ENCODE measurements around the gene GSN.

Gene GSN

DNA sequence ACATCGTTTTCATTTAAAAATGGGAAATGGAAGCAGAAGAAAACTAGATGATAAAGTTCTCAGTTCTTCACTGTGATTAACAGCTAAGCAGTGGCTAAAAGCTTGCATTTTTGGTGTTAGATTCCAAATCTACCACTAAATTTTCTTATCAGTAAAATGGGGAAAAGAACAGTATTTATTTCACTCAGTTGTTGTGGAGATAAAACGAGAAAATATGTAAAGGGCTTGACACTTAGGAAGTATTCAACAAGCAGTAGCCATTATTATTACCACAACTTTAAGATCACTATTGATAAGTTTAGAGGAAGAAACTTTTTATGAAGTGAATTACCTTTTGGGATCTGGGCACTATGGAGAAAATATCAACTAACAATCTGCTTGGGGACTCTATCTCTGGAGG, 97.6 kb downstream of the GSN start:
- peaks cover 27% of the 10 kb centered on the region for H3K4me1 ChIP-seq (ENCODE audit: insufficient read depth, low read length, severe bottlenecking)
- no peaks in the 10 kb centered on the region for H3F3A ChIP-seq (ENCODE audit: insufficient read depth, low read length)
- H3K27ac ChIP-seq (ENCODE audit: low read depth, low read length, poor library complexity, severe bottlenecking) = no peak overlapping the region
- no peak for TF ChIP-seq EZH2 (IDR thresholded peaks at IDR 0.05; ENCODE audit: borderline replicate concordance, low read length)
- TF ChIP-seq, protein P1, sequence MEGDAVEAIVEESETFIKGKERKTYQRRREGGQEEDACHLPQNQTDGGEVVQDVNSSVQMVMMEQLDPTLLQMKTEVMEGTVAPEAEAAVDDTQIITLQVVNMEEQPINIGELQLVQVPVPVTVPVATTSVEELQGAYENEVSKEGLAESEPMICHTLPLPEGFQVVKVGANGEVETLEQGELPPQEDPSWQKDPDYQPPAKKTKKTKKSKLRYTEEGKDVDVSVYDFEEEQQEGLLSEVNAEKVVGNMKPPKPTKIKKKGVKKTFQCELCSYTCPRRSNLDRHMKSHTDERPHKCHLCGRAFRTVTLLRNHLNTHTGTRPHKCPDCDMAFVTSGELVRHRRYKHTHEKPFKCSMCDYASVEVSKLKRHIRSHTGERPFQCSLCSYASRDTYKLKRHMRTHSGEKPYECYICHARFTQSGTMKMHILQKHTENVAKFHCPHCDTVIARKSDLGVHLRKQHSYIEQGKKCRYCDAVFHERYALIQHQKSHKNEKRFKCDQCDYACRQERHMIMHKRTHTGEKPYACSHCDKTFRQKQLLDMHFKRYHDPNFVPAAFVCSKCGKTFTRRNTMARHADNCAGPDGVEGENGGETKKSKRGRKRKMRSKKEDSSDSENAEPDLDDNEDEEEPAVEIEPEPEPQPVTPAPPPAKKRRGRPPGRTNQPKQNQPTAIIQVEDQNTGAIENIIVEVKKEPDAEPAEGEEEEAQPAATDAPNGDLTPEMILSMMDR (IDR thresholded peaks at IDR 0.05; ENCODE audit: low read length) = no peak
- no peaks in the 10 kb centered on the region for H3K27me3 ChIP-seq (ENCODE audit: insufficient read depth, low read length)
- no peaks in the 10 kb centered on the region for H3K79me2 ChIP-seq (ENCODE audit: insufficient read depth, low read length)
- H2AFZ ChIP-seq (ENCODE audit: low read length) = no peak overlapping the region
- no peak overlapping the region for H3K4me3 ChIP-seq (ENCODE audit: low read depth, low read length, poor library complexity, severe bottlenecking)
- H3K4me2 ChIP-seq (ENCODE audit: low read length) = no peak overlapping the region
- no peaks in the 10 kb centered on the region for H3K36me3 ChIP-seq (ENCODE audit: insufficient read depth, low read length)
- no peaks in the 10 kb centered on the region for H4K20me1 ChIP-seq (ENCODE audit: insufficient read depth, low read length)
- no peak overlapping the region for H3K9ac ChIP-seq (ENCODE audit: low read length)
- H3K9me3 ChIP-seq (ENCODE audit: low read length) = no peaks in the 10 kb centered on the region
- no peaks in the 10 kb centered on the region for H3K9me2 ChIP-seq (ENCODE audit: low read depth, low read length)

DNA sequence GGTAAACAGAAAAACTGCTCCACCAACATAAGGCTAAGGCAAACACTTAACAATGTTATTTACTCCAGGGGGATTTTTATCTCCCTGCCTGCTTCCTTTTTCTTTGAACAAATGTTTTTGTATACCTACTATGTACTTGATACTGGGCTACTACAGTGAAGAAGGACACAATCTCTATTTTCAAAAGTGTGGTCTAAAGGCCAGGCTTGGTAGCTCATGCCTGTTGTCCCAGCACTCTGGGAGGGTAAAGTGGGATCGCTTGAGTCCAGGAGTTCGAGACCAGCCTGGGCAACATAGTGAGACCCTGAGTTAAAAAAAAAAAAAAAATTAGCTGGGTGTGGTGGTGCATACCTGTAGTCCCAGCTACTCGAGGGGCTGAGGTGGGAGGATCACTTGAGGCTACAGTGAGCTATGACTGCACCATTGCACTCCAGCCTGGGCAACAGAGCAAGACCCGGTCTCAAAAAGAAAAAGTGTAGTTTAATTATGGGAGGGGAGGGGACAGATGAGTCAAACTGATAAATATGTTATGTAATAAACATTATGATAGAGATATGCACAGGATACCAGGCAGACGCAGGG, 98.7 kb downstream of the GSN start:
- H3K9ac ChIP-seq (ENCODE audit: low read length) = no peak overlapping the region
- H3K27ac ChIP-seq (ENCODE audit: low read depth, low read length, poor library complexity, severe bottlenecking) = no peak overlapping the region
- no peak overlapping the region for H2AFZ ChIP-seq (ENCODE audit: low read length)
- H4K20me1 ChIP-seq (ENCODE audit: insufficient read depth, low read length) = no peaks in the 10 kb centered on the region
- no peaks in the 10 kb centered on the region for H3K36me3 ChIP-seq (ENCODE audit: insufficient read depth, low read length)
- peaks cover 38% of the 10 kb centered on the region for H3K4me1 ChIP-seq (ENCODE audit: insufficient read depth, low read length, severe bottlenecking)
- H3K79me2 ChIP-seq (ENCODE audit: insufficient read depth, low read length) = no peaks in the 10 kb centered on the region
- H3K4me2 ChIP-seq (ENCODE audit: low read length) = no peak overlapping the region
- no peaks in the 10 kb centered on the region for H3K9me3 ChIP-seq (ENCODE audit: low read length)
- H3F3A ChIP-seq (ENCODE audit: insufficient read depth, low read length) = no peaks in the 10 kb centered on the region
- H3K9me2 ChIP-seq (ENCODE audit: low read depth, low read length) = no peaks in the 10 kb centered on the region
- H3K4me3 ChIP-seq (ENCODE audit: low read depth, low read length, poor library complexity, severe bottlenecking) = no peak overlapping the region
- H3K27me3 ChIP-seq (ENCODE audit: insufficient read depth, low read length) = no peaks in the 10 kb centered on the region
- TF ChIP-seq EZH2 (IDR thresholded peaks at IDR 0.05; ENCODE audit: borderline replicate concordance, low read length) = no peak
- TF ChIP-seq, protein P1 (IDR thresholded peaks at IDR 0.05; ENCODE audit: low read length) = no peak

DNA sequence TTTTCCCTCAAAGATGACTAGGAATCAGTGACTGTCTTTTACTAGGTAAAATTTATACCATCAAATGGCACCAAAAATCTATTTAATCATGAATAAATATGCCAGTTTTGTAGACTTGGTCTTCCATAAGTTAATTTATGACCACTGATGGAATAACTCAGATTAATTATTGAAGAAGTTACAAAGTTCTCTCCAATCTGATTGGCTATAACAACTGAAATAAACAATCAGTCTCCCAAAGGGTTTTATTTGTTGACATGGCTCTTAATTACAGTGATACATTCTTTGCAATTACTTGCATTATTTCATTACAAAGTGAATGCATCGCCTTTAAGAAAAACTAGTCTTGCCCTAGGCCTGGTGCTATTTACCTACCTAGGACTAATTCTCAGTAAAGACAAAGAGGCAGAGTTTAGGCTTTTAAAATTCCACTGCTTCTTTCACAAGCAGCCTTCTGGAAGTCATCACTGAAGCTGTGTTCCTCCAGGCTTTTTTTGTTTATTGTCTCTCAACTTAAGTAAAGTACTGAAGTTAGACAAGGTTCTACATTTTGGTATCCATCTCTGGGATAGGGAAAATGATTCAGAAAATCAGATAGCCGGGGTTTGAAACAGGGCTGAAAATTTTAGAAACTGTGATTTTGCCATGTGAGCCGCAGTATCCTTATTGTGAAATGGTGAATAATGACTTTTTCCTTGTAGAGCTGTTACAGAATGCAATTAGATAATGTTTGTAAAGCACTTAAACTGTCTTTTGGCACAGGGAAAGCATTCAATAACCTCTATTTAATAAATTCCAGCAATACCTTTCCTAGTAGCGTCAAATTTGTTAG, 99.6 kb downstream of the GSN start:
- TF ChIP-seq EZH2 (IDR thresholded peaks at IDR 0.05; ENCODE audit: borderline replicate concordance, low read length) = no peak
- TF ChIP-seq, protein P1 (IDR thresholded peaks at IDR 0.05; ENCODE audit: low read length) = no peak
- Histone ChIP-seq H3K4me2 (ENCODE audit: low read length) (0 out of 2 replicates have a peak overlapping the region, but pooled peaks have one; percentile 7), H3K79me2 (ENCODE audit: insufficient read depth, low read length) (no peaks in the 10 kb centered on the region), H3K4me1 (ENCODE audit: insufficient read depth, low read length, severe bottlenecking) (peaks cover 41% of the 10 kb centered on the region), H3K9me3 (ENCODE audit: low read length) (no peaks in the 10 kb centered on the region), H3K9ac (ENCODE audit: low read length) (no peak overlapping the region), H3K27ac (ENCODE audit: low read depth, low read length, poor library complexity, severe bottlenecking) (no peak overlapping the region), H4K20me1 (ENCODE audit: insufficient read depth, low read length) (no peaks in the 10 kb centered on the region), H3F3A (ENCODE audit: insufficient read depth, low read length) (no peaks in the 10 kb centered on the region), H3K9me2 (ENCODE audit: low read depth, low read length) (no peaks in the 10 kb centered on the region), H2AFZ (ENCODE audit: low read length) (no peak overlapping the region), H3K4me3 (ENCODE audit: low read depth, low read length, poor library complexity, severe bottlenecking) (no peak overlapping the region), H3K27me3 (ENCODE audit: insufficient read depth, low read length) (no peaks in the 10 kb centered on the region), H3K36me3 (ENCODE audit: insufficient read depth, low read length) (no peaks in the 10 kb centered on the region)

All from OCI-LY1 (cell line).